ENCODE results near the gene TMEM178A.

Gene TMEM178A

DNA sequence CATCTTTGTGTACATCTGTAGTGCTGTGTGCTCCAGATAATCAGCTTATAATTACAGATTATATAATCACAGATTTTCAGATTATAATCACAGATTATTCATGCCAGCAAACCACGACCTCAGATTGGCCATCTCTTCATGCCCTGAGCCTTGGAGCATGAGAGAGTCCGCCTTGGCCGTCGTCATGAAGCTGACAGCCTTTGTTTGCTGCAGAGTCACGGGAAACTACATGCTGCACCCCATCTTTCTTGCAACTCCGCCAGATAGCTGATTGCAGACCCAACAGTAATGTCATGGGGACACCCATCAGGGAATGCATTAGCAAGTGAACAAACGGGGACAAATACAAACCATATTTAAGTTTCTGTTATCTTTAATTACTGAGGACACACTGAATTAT is 7.3 kb downstream of the TMEM178A start:
- in situ Hi-C loops (cut with MboI; ENCODE audit: low sequenced_read_pairs) = no loop called here

DNA sequence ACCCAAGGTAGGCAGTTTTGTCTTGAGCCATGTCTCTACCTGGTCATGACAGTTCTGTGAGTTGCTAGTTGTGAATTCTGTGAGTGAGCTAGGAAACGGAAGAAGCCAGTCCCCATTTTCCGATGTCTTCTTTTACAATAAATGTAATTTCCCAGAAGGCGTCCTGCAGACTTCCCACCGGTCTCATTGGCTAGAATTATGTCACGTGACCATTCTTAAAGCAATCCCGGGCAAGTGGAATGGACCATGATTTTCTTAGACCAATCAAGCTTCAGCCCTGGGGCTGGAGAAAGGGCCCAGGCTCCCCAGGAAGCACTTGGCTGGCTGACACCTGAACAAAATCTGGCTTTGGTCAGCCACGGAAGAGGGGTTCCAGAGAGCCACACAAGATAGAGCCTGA is 10.6 kb downstream of the TMEM178A start:
- in situ Hi-C loops (cut with MboI; ENCODE audit: low sequenced_read_pairs) = no loop called here

DNA sequence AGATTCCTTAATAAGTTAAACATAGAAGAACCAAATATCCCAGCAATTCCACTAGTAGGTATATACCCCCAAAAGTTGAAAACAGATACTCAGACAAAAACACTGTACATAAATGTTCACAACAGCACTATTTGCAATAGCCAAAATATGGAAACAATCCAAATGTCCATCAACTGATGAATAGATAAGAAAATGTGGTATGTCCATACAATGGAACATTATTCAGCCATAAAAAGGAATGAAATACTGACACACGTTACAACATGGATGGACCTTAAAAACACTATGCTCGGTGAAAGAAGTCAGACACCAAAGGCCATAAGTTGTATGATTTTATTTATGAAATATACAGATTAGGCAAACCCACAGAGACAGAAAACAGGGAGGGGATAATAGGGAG is 12.5 kb downstream of the TMEM178A start:
- in situ Hi-C loops (cut with MboI; ENCODE audit: low sequenced_read_pairs) = no loop called here

DNA sequence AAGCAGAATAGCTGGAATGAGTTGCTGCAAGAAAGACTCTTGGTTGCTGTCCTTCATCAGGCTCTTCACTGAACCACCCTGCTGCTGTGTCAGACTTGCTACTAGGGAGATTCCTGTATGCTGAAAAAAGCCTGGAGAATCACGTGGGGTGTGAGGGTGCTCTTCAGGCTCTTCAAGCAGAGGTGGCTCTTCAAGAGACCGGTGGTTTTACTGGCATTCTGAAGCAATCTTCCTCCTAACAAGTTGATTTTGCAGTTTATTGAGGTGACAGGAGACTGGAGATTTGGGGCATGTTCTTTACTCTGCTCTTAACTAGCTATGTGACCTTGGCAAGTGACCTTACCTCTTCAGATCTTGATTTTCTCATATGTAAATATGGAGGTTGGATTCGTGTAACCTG is 14.1 kb downstream of the TMEM178A start:
- in situ Hi-C loops (cut with MboI; ENCODE audit: low sequenced_read_pairs) = no loop called here

DNA sequence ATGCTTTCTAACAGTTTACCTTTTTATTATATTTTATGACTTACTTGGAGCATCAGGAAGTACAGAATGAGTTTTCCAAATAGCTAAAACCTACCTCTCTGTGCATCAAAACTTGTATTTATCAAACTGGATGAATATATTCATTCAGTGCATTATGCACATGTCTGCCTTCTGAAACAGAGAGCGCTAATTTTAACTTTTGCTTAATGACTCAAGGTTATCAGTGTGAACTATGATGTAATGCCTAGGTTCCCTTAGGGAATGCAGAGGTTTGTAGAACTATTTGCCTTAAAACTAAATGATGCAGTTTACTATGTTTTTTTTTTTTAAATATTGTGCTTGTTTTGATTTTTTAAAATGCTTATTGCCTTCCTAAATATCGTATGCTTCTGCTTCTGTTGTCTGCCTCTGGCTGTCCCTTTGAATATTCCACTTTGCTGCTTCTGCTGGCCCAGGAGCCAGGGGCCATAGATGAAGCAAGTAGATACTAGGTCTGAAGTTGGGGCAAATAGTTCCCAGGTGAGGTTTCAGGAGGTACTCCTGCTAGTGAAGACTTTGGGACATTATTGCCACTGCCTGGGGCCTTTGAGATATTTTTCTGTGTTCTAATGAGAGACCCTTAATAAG is 16.5 kb downstream of the TMEM178A start:
- in situ Hi-C loops (cut with MboI; ENCODE audit: low sequenced_read_pairs) = no loop called here

DNA sequence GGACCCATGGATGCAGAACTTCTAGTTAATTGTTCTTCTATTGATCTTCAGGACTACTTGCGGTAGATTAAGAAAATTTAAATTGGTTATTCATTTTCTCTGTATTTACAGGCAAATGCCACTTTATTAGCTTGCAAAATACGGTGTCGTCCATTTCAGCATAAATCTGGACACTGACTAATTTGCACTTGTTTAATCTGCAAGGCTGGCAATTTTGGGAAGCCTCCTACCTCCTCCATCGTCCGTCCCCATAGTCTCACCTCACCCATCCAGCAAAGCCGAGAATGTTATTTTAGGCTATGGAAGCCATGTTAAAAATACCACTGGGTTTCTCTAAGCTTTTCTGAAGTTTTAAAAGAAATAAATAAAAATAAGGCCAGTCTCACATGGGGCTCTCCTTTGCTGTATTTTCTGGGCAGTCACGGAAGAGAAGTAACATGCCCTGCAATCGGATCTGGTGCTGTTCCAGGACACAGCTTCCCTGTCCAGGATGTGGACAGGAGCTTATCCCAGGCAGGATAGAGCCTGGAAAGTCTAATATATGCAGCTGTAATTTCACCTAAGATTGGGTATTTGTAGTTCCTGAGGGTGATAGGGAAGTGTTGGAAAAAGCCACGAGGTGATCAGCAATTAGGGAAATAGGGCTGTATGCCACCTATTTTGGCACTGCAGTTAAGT is 17.4 kb downstream of the TMEM178A start:
- in situ Hi-C loops (cut with MboI; ENCODE audit: low sequenced_read_pairs) = no loop called here

DNA sequence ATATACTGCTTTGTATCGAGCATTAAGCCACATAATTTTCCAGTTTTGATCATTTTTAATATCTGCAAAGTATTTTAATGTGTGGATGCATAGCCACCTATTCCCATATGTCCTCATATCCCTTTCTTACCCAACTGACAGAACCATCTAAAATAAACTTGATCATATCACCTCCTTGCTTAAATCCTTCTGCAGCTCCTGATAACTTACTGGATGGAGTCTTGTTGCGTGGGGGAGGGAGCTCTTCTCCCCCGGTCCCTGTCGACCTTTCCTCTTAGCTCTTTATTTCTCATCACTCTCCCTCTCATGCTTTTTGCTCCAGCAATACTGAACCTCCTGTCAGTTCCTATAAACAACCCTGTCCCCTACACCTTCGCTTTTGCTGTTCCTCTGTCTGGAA is 18.7 kb downstream of the TMEM178A start:
- in situ Hi-C loops (cut with MboI; ENCODE audit: low sequenced_read_pairs) = no loop called here

DNA sequence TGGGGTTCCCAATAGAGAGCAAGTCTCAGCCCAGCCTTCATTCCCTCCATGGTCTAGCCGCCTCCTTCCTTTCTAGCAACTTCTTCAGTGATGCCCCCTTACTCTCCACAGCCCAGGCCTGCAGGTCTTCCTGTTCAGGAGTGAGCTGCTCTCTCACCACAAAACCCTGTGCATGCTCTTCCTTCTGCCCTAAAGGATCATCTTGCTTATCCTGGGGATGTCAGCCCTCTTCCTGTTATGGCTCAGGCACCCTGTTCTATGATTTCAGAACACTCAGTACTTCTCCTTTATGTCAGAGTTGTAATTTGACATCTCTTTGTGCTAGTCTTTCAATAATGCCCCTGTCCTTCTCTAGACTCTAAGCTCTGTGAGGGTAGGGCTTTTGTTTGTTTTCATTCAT is 19.4 kb downstream of the TMEM178A start:
- in situ Hi-C loops (cut with MboI; ENCODE audit: low sequenced_read_pairs) = no loop called here

DNA sequence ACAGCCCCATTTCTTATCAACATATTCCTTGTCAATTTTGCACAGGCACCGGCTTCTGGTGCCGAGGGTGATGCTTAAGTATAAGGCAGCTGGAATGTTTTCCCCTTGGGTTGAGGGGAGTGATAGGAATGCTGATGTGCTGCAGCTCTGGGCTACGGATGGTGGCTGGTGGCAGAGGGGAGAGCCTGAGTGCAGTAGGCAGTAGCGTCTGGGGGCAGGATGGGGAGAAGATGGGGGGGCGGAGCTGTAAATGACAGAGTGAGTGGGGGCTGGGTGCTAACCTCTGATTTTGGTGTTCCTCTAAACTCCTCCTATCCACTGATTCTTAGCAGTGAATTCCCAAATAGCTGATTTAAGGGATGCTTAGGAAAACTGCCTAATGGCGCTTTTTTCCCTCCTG is 20.7 kb downstream of the TMEM178A start:
- in situ Hi-C loops (cut with MboI; ENCODE audit: low sequenced_read_pairs) = no loop called here

DNA sequence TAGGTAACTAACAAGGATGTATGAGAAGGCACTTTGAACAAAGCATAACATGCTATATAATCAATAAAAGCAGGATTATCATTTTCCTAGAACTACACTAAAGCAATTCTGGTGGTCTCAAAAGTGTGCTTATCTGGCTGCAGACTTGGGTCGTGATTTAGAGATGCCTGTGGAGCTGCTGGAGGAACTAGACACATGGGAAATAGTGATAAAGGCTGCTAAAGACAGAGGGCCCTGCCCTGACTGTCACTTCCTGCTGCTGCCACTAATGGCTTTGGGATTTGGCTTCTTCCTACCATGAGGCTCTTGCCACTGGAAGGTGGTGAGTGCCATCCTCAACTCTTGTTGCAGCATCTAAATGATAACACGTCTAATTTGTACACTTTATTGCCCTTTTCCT is 22.5 kb downstream of the TMEM178A start:
- in situ Hi-C loops (cut with MboI; ENCODE audit: low sequenced_read_pairs) = no loop called here

DNA sequence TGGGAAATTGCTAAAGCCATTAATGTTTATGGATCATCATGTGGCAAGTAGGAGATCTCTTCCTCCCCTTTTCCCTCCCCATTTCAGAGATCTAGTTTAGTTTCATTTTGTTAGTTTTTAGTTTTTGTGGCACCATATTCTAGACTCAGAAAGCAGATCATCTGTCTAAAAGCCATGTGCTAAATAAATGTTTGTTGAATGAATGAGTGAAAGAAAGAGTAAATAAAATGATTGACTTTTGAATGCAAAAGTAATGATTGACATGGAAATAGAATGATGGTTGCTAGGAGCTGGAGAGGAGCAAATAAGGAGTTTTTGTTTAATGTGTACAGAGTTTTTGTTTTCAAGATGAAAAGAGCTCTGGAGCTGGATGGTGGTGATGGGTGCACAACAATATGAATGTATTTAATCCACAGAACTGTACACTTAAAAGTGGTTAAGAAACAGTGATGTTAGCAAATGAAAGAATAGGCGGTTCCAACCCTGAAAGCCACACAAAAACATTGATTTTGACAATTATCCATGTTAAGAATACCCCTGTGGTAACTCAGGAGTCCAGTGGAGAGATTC is 23.6 kb downstream of the TMEM178A start:
- in situ Hi-C loops (cut with MboI; ENCODE audit: low sequenced_read_pairs) = no loop called here

DNA sequence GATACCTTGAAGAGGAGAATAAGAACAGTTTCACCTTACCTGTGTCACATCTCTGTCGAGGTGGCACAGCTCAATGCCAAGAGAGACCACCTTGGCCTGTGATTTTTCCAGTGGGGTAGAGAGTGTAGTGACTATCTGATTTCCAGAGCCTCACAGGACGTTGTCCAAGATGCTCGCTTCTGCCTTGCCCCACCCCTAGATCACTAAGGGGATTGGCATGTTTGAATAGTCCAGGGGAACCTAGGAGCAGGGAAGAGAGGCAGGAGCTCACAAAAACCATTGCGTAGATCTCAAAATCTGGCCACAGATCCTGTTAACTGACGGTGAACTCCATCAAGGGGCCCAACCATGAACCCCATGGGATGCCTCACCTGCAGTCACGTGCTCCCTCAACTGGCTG is 24.2 kb downstream of the TMEM178A start:
- in situ Hi-C loops (cut with MboI; ENCODE audit: low sequenced_read_pairs) = no loop called here

DNA sequence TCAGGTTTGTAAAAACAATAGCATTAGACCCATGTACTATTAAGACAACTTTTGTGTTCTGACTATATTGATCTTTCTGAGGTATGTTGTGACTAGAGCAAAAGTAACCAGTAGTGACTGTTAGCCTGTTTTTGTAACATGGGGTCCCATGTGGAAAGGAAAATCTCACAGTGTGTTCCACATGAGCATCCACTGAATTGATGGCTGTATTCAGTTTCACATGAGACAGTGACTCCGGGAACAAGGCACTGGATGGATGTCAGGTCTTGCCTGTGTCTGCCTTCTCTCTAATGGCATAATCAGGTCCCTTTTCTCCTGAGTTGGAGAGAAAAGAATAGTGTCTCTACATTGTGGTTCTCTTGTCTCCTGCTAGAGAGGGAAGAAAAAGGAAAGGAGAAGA is 27.5 kb downstream of the TMEM178A start:
- in situ Hi-C loops (cut with MboI; ENCODE audit: low sequenced_read_pairs) = no loop called here

DNA sequence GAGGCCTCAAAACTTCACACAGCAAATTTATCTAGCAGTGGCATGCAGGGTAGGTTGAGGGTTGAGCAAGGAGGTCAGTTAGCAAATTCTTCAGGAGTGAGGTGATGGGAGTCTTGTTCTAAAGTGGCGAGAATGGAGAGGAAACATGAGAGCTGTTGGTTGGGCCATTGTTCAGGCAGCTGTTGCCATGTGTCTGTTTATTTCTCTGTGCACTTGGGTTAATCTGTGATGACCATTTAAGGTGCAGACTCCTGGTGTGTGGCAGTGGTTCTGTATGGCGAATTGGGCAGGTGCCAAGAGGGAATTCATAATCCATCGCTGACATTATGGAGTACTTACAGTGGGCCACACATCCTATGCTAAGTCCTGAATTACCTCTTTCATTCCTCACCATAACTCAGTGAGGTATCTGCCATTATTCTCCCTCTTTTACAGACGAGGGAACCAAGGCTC is 30.4 kb downstream of the TMEM178A start:
- in situ Hi-C loops (cut with MboI; ENCODE audit: low sequenced_read_pairs) = no loop called here

DNA sequence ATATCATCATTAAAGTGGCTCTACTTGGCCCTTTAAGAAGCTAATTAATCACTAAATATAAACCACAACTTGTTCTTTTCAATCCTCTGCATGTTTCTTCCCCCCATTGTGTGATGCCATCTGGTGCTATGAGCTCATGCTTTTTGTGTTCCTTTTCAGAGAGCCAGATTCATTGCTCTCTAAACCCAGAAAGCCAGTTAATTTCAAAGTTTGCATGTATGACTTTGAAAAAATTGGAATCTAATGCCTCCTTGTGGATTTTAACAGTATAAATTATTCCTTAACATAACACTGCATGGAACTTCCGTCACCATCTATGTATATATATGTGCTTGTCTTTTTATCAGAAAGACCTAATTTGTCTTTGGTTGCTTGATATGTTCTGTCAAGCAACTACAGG is 31.1 kb downstream of the TMEM178A start:
- in situ Hi-C loops (cut with MboI; ENCODE audit: low sequenced_read_pairs) = no loop called here

DNA sequence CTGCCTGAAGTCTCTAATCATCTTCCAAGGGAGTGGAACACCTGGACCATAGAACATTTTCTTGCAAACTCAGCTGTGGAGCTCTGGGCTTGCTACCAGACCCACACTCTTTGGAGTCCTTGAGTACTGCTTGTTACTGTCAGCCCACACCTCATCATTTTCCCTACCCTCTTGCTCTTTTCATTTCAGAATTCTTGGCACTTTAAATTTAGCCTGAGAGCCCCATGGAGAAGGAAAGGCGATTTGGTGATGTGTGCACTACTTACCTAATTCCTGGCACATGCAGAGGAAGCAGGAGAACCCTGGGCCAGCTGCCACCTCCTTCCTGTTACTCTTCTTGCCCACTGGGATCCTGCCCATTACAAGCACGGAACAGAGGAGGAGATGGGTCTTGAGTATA is 31.7 kb downstream of the TMEM178A start:
- in situ Hi-C loops (cut with MboI; ENCODE audit: low sequenced_read_pairs) = no loop called here

DNA sequence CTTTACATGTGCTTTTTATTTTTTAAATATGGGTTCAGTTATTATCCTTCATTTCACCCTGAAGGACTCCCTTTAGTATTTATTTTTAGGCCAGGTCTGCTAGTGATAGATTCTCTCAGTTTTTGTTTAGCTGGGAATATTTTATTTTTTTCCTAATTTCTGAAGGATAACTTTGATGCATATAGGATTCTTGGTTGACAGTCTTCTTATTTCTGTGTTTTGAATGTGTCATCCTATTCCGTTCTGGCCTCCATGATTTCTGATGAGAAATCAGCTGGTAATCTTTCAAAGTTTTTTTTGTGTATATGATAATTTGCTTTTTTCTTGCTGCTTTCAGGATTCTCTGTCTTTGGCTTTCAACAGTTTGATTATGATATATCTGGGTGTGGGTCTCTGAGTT is 35.4 kb downstream of the TMEM178A start:
- in situ Hi-C loops (cut with MboI; ENCODE audit: low sequenced_read_pairs) = no loop called here

DNA sequence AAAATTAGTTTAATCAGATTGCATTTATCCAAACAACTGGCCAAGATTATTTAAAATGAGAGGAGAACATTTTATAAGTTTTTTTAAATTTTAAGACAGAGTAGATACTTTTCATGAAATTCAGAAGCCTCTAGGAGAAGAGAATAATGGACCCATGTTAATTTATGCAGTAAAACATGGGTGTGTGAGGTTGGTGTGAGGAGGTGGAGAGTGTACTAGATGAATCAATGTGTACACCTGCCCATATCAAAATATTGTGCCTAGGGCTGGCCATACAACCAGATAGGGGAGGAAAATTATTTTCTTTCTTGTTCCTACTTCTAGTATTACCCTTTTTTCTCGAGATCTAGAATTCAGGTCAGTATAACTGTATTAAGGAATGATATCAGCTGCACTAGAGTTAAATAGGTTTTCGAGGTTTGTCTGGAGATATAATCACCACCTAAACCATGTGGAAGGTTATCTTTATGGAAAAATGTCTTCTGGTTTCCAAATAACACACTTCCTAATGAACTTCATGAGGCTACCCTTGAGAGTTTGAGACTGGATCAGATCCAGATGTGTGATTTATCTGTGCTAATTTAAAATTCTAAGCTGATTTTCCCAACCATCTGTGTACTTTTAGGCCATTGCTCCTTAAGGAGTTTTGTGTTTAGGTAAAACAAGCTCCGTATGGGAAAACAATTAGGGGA is 37.6 kb downstream of the TMEM178A start:
- in situ Hi-C loops (cut with MboI; ENCODE audit: low sequenced_read_pairs) = no loop called here

DNA sequence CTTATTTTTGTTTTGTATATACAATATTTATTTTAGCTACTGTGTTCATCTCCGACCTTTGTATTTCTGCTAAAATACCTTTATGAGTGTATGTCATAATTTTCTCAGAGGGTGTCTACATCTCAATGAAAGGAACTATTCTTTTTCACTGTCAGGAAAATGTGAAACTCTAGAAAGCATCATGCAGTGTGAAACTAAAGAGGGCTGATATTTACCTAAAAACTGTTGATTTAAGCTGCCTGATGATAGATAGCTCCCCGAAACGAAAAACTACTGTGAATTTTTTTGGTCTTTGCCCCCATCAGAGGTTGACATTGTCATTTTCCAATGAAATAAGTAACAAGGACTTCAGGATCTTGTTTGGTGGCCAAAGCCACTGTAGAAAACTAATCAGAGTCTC is 38.8 kb downstream of the TMEM178A start:
- in situ Hi-C loops (cut with MboI; ENCODE audit: low sequenced_read_pairs) = no loop called here

DNA sequence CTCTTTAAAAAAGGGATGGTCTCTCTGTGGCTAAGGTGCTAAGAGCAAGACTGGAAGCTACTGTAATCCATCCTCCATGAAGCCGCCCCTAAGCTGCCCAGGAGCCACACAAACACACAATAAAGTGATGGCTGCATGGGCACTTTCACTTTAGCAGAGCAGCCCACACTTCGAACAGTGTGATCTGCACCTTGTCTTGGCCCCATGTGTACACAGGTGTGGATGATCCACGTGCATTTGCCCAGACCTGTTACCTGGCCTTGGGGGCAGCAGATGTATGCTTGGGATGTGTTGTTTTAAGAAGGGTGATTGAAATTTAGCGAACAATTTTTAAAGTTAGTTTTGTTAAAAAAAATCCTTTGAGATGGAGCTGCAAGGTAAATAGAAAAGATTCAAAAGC is 39.9 kb downstream of the TMEM178A start:
- in situ Hi-C loops (cut with MboI; ENCODE audit: low sequenced_read_pairs) = no loop called here

DNA sequence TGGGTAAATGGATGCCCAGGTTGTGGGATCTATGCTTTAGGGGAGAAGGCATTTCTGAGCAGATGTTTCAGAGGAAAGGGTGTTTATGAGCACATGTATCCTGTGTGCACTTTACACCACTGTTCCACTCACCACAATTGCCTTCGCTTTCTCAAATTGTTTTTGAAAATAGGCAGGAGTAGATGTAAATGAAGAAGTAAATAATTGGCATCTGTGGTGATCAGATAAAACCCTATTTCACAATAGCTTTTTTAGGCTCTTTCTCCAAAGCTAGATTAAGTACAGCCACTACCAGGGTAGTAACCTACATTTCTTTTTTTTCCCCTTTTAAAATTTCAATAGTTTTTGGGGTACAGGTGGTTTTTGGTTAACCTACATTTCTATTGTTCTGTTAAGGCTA is 40.6 kb downstream of the TMEM178A start:
- in situ Hi-C loops (cut with MboI; ENCODE audit: low sequenced_read_pairs) = no loop called here

DNA sequence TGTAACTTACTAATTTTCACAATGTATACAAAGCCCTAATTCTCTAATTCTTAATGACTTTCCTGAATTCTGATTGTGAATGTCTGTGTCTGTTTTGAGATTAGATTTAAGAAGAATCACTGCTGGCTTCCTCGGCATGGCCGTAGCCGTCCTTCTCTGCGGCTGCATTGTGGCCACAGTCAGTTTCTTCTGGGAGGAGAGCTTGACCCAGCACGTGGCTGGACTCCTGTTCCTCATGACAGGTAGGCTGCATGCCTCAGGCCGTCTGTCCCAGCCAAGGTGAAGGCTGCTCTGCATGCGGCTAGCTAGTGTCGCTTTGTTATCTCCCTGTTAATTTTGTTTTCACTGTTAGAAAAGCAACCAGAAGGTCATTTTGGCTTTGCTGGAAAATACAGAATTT is 41.2 kb downstream of the TMEM178A start:
- in situ Hi-C loops (cut with MboI; ENCODE audit: low sequenced_read_pairs) = no loop called here
